ENCODE measurements around the gene SIPA1L3. TPM values are rescaled to one million over a fixed set of nuclear protein-coding genes. Genes with fewer than 3 reads are reported as not detected.

Gene SIPA1L3
- total RNA-seq, 3 donors from 2014 or later: 9.6 to 29.8 (median 28.5) TPM

DNA sequence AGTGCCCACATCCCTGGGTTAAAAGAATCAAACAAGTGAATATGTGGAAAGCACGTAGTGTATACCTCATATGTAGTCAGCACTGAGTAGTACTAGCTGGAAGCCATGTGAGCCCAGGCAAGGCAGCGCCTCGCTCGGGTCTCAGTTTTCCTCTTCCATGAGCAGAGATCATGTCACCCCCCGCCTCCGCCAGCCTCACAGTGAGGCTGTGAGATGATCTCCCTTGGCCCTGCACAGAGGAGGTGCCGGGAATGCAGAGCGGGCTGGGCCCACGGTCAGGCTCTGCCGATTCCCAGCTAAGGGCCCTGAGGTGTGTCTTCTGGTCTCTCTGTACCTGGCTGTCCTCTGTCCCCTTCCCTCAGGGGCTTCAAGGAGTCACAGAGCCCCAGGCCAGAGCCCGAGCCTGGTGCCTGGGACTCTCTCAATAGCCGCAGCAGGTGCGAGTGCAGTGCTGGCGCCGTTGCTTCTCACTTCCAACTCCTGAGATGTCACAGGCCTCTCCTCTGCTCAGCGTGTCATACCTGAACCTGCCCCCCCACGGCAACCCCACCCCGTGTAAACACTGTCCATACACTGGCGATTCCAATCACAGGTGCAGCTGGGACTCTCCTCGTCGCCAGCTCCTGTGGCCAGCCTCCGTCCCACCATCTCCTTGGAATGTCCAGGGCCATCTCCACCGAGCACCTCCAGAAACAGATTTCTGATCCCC, 290.1 kb downstream of the SIPA1L3 start:
- H3K27me3 ChIP-seq: no peaks in the 10 kb centered on the region
- intact Hi-C loops (cut with DNase I; ENCODE audit: low total_unique reads): no loop called here
- no peaks in the 10 kb centered on the region for H3K36me3 ChIP-seq
- H3K9me3 ChIP-seq: no peaks in the 10 kb centered on the region
- TF ChIP-seq POLR2A (IDR thresholded peaks at IDR 0.05) (no peak), POLR2AphosphoS5 (IDR thresholded peaks at IDR 0.05) (no peak)
- TF ChIP-seq, protein P1, sequence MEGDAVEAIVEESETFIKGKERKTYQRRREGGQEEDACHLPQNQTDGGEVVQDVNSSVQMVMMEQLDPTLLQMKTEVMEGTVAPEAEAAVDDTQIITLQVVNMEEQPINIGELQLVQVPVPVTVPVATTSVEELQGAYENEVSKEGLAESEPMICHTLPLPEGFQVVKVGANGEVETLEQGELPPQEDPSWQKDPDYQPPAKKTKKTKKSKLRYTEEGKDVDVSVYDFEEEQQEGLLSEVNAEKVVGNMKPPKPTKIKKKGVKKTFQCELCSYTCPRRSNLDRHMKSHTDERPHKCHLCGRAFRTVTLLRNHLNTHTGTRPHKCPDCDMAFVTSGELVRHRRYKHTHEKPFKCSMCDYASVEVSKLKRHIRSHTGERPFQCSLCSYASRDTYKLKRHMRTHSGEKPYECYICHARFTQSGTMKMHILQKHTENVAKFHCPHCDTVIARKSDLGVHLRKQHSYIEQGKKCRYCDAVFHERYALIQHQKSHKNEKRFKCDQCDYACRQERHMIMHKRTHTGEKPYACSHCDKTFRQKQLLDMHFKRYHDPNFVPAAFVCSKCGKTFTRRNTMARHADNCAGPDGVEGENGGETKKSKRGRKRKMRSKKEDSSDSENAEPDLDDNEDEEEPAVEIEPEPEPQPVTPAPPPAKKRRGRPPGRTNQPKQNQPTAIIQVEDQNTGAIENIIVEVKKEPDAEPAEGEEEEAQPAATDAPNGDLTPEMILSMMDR (IDR thresholded peaks at IDR 0.05): no peak
- DNase-seq (ENCODE audit: low spot score in 2 of 2): no peak
- H3K4me3 ChIP-seq: no peak overlapping the region
- no peaks in the 10 kb centered on the region for H3K4me1 ChIP-seq
- no peak overlapping the region for H3K27ac ChIP-seq

DNA sequence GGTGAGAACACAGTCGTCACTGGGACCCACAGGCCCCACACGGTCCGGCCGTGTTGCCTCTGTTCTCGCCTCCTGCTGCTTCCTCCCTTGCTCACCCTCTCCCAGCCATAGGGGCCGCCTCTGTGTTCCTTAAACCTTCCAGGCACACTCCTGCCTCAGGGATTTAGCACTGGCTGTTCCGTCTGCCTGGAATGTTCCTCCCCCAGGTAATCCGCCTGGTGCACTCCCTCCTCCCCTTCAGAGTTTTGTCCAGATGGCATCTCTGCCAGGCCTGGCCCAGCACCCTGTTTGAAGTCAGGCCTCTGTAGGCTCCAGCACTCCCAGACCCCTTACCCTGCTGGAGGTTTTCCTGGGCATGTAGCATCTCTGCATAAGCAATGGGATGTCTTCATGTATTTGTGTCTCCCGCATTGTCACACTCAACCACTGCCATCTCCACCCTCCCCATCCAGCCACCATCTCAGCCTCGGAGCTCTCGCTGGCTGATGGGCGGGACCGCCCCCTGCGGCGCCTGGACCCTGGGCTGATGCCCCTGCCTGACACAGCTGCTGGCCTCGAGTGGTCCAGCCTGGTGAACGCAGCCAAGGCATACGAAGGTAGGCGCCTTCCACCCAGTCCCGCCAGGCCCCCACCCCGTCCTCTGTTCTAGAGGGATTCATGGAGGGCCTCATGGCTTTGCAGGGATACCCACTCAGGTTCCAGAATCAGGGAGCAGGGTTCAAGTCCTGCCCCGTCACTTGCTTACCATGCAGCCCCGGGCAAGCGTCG, 291.1 kb downstream of the SIPA1L3 start:
- no peak overlapping the region for H3K4me3 ChIP-seq
- no peaks in the 10 kb centered on the region for H3K9me3 ChIP-seq
- H3K27me3 ChIP-seq: no peaks in the 10 kb centered on the region
- TF ChIP-seq POLR2AphosphoS5 (IDR thresholded peaks at IDR 0.05) (no peak), POLR2A (IDR thresholded peaks at IDR 0.05) (no peak)
- TF ChIP-seq, protein P1 (IDR thresholded peaks at IDR 0.05): no peak
- no peak overlapping the region for H3K27ac ChIP-seq
- DNase-seq (ENCODE audit: low spot score in 2 of 2): no peak
- H3K4me1 ChIP-seq: no peaks in the 10 kb centered on the region
- intact Hi-C loops (cut with DNase I; ENCODE audit: low total_unique reads): no loop called here
- no peaks in the 10 kb centered on the region for H3K36me3 ChIP-seq

DNA sequence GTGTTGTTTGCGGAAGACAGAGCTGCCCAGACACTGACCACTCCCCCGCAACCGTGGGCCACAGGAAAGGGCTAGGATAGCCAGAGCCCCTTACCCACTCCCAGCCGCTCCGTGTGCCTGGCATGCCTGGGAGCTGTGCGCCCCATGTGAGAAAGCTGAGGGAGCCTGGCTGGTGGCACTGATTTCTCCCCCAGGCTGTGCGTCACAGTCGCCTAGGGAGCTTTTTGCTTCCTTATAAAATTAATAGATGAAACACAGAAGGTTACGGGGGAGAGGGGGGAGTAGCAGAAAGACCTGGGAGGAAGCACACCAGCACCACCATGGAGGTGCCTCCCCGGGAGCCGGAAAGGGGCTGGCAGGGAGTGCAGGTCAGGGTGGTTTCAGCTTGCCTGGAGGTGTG, 292.3 kb downstream of the SIPA1L3 start:
- DNase-seq (ENCODE audit: low spot score in 2 of 2): no peak
- intact Hi-C loops (cut with DNase I; ENCODE audit: low total_unique reads): no loop called here
- Histone ChIP-seq H3K4me1 (no peaks in the 10 kb centered on the region), H3K27me3 (no peaks in the 10 kb centered on the region), H3K9me3 (no peaks in the 10 kb centered on the region), H3K36me3 (no peaks in the 10 kb centered on the region), H3K4me3 (no peak overlapping the region), H3K27ac (no peak overlapping the region)
- TF ChIP-seq POLR2AphosphoS5 (IDR thresholded peaks at IDR 0.05) (no peak), POLR2A (IDR thresholded peaks at IDR 0.05) (no peak)
- TF ChIP-seq, protein P1 (IDR thresholded peaks at IDR 0.05): no peak

DNA sequence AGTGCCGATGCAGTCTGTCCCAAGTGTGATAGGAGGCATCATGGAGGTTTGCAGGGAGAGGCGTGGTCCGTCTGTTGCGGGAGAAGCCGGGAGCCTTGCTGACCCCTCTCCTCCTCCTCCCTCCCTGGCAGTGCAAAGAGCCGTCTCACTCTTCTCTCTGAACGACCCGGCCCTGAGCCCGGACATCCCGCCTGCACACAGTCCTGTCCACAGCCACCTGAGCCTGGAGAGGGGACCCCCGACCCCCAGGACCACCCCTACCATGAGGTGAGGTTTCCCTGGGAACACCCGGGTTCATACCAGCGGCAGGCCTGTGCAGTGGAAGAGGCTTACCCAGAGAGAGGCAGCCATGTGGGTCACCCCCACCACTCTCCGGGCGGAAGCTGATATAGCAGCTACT, 294.7 kb downstream of the SIPA1L3 start:
- Histone ChIP-seq H3K4me1 (no peaks in the 10 kb centered on the region), H3K27me3 (no peaks in the 10 kb centered on the region), H3K9me3 (no peaks in the 10 kb centered on the region), H3K36me3 (no peaks in the 10 kb centered on the region), H3K27ac (no peak overlapping the region), H3K4me3 (no peak overlapping the region)
- DNase-seq (ENCODE audit: low spot score in 2 of 2): no peak
- intact Hi-C loops (cut with DNase I; ENCODE audit: low total_unique reads): no loop called here
- TF ChIP-seq, protein P1 (IDR thresholded peaks at IDR 0.05): no peak
- no peak for TF ChIP-seq POLR2AphosphoS5 (IDR thresholded peaks at IDR 0.05)
- TF ChIP-seq POLR2A (IDR thresholded peaks at IDR 0.05): no peak

DNA sequence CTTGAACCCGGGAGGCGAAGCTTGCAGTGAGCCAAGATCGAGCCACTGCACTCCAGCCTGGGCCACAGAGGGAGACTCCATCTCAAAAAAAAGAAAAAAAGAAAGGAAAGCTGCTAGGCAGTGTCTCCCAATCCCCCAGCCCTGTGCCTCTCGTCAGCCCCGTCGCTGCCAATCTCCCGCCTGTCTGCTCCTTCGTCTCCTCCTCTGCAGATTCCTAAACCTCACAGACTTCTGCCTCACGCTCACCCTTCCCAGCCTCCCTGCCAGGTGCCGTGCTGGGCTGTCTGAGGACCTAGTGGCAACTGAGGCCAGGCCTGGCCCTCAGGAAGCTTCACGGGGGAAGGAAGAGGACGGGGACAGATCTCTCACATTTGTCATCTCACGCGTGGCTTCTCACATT, 295.5 kb downstream of the SIPA1L3 start:
- H3K9me3 ChIP-seq: no peaks in the 10 kb centered on the region
- no peaks in the 10 kb centered on the region for H3K36me3 ChIP-seq
- no peaks in the 10 kb centered on the region for H3K4me1 ChIP-seq
- no peak for DNase-seq (ENCODE audit: low spot score in 2 of 2)
- TF ChIP-seq POLR2A (IDR thresholded peaks at IDR 0.05) (no peak), POLR2AphosphoS5 (IDR thresholded peaks at IDR 0.05) (no peak)
- TF ChIP-seq, protein P1 (IDR thresholded peaks at IDR 0.05): no peak
- H3K27me3 ChIP-seq: no peaks in the 10 kb centered on the region
- no peak overlapping the region for H3K27ac ChIP-seq
- no peak overlapping the region for H3K4me3 ChIP-seq
- intact Hi-C loops (cut with DNase I; ENCODE audit: low total_unique reads): no loop called here

Data from breast epithelium (tissue), 4 donors.